ACC112 (cell line): ENCODE data around the gene ANKS3.

Experiments used
- H2AFZ ChIP-seq: fragments of 200-600 bp; sonication (generic); one replicate; pipeline ENCODE4 v1.6.0; 2017; ENCODE audit warnings: antibody characterized with exemption, low read length; ENCODE audit not compliant: unreplicated experiment
- H3K27ac ChIP-seq: fragments of 200-600 bp; sonication (generic); 2 replicates; pipeline ENCODE4 v1.5.1; 2014; ENCODE audit warnings: low read depth, mild to moderate bottlenecking, antibody characterized with exemption, low read length, moderate library complexity
- H3K27me3 ChIP-seq: fragments of 200-600 bp; sonication (generic); 2 replicates; pipeline ENCODE4 v1.6.1; 2014; ENCODE audit warnings: mild to moderate bottlenecking, antibody characterized with exemption, low read length, moderate library complexity, mixed read lengths; ENCODE audit not compliant: insufficient read depth
- H3K36me3 ChIP-seq: fragments of 200-600 bp; sonication (generic); 2 replicates; pipeline ENCODE4 v1.6.1; 2016; ENCODE audit warnings: mild to moderate bottlenecking, antibody characterized with exemption, low read length, moderate library complexity, mixed read lengths; ENCODE audit not compliant: insufficient read depth
- H3K4me1 ChIP-seq: fragments of 200-600 bp; sonication (generic); one replicate; pipeline ENCODE4 v1.6.1; 2016; ENCODE audit warnings: low read length, mixed read lengths; ENCODE audit not compliant: insufficient read depth, unreplicated experiment, control insufficient read depth
- H3K4me3 ChIP-seq: fragments of 200-600 bp; sonication (generic); 2 replicates; pipeline ENCODE4 v1.5.1; 2014; ENCODE audit warnings: mild to moderate bottlenecking, low read depth, low read length
- H3K79me2 ChIP-seq: fragments of 200-600 bp; sonication (generic); one replicate; pipeline ENCODE4 v1.6.0; 2016; ENCODE audit warnings: low read length; ENCODE audit not compliant: control insufficient read depth, unreplicated experiment, insufficient read depth

ANKS3 gene

GRCh38 chr16:4753227-4753626 lies 19.2 kb upstream of the ANKS3 start:
- H3K27me3 ChIP-seq, result no peaks in the 10 kb centered on the region
- peaks cover 20% of the 10 kb centered on the region for H3K36me3 ChIP-seq
- no peak overlapping the region for H3K27ac ChIP-seq
- no peak overlapping the region for H2AFZ ChIP-seq
- H3K4me1 ChIP-seq, result no peaks in the 10 kb centered on the region
- no peaks in the 10 kb centered on the region for H3K79me2 ChIP-seq
- no peak overlapping the region for H3K4me3 ChIP-seq

- no peaks in the 10 kb centered on the region for H3K79me2 ChIP-seq
- no peak overlapping the region for H3K27ac ChIP-seq
- no peaks in the 10 kb centered on the region for H3K27me3 ChIP-seq
- no peaks in the 10 kb centered on the region for H3K4me1 ChIP-seq
- H2AFZ ChIP-seq, result no peak overlapping the region
- no peak overlapping the region for H3K4me3 ChIP-seq
- H3K36me3 ChIP-seq, result peaks cover 20% of the 10 kb centered on the region
Observed at GRCh38 chr16:4752351-4753100, 18.5 kb upstream of the ANKS3 start.

- no peak overlapping the region for H3K27ac ChIP-seq
- H3K4me1 ChIP-seq, result no peaks in the 10 kb centered on the region
- H3K4me3 ChIP-seq, result no peak overlapping the region
- H2AFZ ChIP-seq, result no peak overlapping the region
- no peaks in the 10 kb centered on the region for H3K27me3 ChIP-seq
- peaks cover 14% of the 10 kb centered on the region for H3K36me3 ChIP-seq
- H3K79me2 ChIP-seq, result no peaks in the 10 kb centered on the region
Observed at GRCh38 chr16:4750896-4751295, 16.8 kb upstream of the ANKS3 start.

DNA sequence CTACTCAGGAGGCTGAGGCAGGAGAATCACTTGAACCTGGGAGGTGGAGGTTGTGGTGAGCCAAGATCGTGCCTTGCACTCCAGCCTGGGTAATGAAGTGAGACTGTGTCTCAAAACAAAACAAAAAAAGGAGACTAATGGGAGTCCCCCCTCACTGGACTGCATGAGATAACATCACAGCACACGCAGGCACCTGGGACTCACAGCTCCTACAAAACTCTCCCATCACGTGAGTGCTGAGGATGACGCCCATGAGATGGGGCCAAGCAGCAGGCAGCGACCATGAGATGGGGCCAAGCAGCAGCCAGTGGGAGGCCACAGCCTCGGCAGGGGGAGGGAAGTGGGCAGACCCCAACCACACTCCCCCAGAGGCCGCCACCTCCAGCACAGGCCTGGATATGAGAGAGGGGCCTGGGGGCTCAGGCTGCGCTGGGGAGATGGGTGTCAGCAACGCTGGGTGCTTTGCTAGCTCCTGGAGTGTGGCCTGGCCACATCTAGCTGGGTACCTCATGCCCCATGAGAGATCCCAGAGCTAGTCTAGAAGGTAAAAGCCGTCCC lies 15.7 kb upstream of the ANKS3 start:
- Histone ChIP-seq H3K4me3 (no peak overlapping the region), H3K4me1 (no peaks in the 10 kb centered on the region), H3K79me2 (no peaks in the 10 kb centered on the region), H3K27ac (no peak overlapping the region), H3K27me3 (no peaks in the 10 kb centered on the region), H3K36me3 (peaks cover 5% of the 10 kb centered on the region; the same call in 1 of the 2 replicates), H2AFZ (no peak overlapping the region)

DNA sequence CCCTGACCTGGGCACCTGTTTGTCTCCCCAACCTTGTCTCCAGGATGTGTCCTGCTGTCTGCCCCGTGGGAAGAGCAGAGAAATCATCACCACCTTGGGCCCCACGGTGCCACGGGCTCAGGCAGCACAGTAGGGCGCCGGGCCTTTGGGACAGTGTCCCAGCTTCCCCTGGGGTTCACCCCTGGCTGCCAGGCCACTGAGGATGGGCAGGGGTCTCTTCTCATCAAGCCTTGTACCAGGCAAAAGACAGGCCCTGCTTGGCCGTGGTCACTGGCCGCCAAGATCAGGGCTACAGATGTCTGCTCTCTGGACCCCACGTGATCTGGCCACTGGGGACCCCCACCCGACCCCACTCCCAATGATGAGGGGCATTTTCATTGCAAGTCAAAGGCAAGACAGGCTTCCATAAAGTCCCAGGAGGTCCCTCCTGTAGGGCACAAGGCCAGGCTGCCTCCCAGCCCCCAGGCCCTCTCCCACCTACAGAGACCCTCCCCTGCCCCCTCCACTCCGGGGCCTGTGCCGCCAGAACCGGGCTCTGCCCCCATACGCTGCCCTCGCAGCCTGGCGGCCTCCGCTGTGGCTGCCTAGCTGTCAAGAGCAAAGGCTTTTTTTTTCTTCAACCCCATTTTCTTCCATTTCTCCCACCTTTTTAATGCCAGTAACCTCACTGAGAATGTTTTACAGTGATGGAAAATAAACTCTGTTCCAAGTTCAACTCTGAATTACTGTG lies 14.8 kb upstream of the ANKS3 start:
- H3K4me1 ChIP-seq, result no peaks in the 10 kb centered on the region
- H3K27ac ChIP-seq, result no peak overlapping the region
- peaks cover 3% of the 10 kb centered on the region; the same call in 1 of the 2 replicates for H3K36me3 ChIP-seq

DNA sequence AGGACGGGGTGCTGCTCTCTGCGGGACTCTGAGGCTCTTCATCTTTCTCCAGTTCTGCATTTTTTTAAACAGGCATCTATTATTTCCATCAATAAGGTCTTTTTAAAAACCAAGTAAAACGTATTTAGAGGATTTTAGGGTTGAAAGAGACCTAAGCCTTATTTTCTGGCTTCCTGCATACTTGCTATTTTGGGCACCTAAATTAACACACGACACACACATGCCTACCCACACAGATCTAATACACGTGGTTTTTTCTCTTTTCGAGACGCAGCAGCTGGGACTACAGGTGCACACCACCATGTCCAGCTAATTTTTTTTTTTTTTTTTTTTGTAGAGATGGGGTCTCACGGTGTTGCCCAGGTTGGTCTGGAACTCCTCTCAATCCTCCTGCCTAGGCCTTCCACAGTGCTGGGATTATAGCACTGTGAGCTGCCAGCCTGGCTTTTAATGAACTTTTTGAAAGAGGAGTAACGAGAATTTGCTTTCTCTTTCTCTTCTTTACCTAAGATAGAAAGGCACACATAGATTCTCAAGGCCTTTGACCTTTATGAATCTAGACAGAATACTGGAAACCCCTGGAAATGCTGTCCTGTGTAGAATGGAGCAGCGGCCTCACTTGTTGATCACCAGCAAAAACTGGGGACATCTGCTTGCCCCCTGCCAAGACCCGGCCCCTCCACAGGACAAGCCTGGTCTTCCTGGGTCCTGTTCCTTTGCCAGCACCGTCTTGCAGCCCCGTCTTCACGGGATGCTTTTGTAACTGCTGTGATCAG lies 14.0 kb upstream of the ANKS3 start:
- Histone ChIP-seq H3K27ac (no peak overlapping the region), H3K36me3 (peaks cover 3% of the 10 kb centered on the region; the same call in 1 of the 2 replicates), H3K4me1 (no peaks in the 10 kb centered on the region), H3K79me2 (no peaks in the 10 kb centered on the region), H3K4me3 (no peak overlapping the region), H2AFZ (no peak overlapping the region), H3K27me3 (no peaks in the 10 kb centered on the region)

More for the DNA sequence above, 14.8 kb upstream of the ANKS3 start:
- Histone ChIP-seq H3K4me3 (no peak overlapping the region), H3K27me3 (no peaks in the 10 kb centered on the region), H2AFZ (no peak overlapping the region), H3K79me2 (no peaks in the 10 kb centered on the region)

DNA sequence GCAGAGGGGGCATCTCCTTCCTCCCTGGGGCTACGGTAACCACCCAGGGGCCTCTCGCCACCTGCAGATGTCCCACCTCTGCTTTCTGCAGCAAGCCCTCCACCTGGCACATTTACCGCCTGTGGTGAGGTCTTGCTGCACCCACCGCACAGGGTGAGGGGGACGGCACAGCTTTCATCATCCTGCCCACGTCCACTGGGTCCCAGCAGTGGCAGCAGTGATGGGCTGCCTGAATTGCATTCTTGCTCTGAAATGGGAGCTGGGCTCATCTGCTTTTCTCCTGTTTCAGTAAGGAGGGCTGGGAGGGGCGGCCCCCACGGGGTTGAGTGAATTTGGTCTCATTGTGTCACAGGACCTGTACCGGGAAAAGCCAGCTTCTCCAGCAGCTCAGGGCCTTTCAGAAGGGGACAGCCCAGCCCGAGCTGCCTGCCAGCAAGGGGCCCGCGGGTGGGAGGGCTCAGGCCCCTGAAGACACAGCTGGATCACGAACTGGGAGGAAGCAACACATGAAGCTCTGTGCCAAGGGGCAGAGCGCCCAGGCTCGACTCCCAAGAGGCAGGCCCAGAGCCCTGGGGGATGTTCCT lies 13.0 kb upstream of the ANKS3 start:
- no peaks in the 10 kb centered on the region for H3K79me2 ChIP-seq
- no peaks in the 10 kb centered on the region for H3K4me1 ChIP-seq
- no peaks in the 10 kb centered on the region for H3K27me3 ChIP-seq
- H3K4me3 ChIP-seq, result no peak overlapping the region
- peaks cover 3% of the 10 kb centered on the region; the same call in 1 of the 2 replicates for H3K36me3 ChIP-seq
- no peak overlapping the region for H2AFZ ChIP-seq
- H3K27ac ChIP-seq, result no peak overlapping the region

DNA sequence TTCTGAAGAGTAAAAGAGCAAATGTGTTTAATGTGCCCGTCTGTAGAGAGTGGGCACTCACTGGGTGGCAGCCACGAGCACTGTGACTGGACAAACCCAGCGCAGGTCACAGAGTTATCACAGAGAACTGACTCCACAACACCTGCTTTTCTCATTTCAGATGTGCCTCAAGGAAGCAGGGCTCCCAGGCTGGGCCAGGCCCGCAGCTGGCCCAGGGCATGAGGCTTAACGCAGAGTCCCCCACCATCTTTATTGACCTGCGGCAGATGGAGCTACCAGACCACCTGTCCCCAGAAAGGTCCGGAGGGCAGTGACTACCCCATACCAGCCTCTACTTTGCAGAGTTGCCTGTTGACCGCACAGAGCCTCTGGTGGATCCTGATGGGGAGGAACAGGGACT lies 12.1 kb upstream of the ANKS3 start:
- H3K4me1 ChIP-seq, result no peaks in the 10 kb centered on the region
- H3K36me3 ChIP-seq, result no peaks in the 10 kb centered on the region
- no peak overlapping the region for H2AFZ ChIP-seq
- H3K79me2 ChIP-seq, result no peaks in the 10 kb centered on the region
- H3K27me3 ChIP-seq, result no peaks in the 10 kb centered on the region
- H3K4me3 ChIP-seq, result no peak overlapping the region
- no peak overlapping the region for H3K27ac ChIP-seq

DNA sequence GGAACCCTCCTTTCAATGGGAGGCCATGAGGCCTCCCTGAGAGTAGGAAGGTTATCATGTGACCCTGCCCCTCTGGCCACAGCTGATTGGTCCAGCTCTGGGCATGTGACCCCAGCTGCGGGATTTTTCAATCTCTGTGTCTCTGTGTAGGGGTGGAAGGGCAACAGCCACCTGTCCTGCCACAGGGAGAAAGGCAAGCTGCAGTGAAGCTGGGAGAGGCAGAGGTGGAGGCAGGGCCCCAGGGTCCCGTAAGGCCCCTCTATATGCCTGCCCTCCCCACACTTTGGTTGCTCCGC lies 11.2 kb upstream of the ANKS3 start:
- H3K27ac ChIP-seq, result no peak overlapping the region
- no peaks in the 10 kb centered on the region for H3K79me2 ChIP-seq
- H3K4me3 ChIP-seq, result no peak overlapping the region
- no peaks in the 10 kb centered on the region for H3K36me3 ChIP-seq
- no peak overlapping the region for H2AFZ ChIP-seq
- H3K4me1 ChIP-seq, result no peaks in the 10 kb centered on the region
- H3K27me3 ChIP-seq, result no peaks in the 10 kb centered on the region

- H3K79me2 ChIP-seq, result no peaks in the 10 kb centered on the region
- no peak overlapping the region for H3K27ac ChIP-seq
- H2AFZ ChIP-seq, result no peak overlapping the region
- H3K36me3 ChIP-seq, result no peaks in the 10 kb centered on the region
- no peaks in the 10 kb centered on the region for H3K4me1 ChIP-seq
- no peak overlapping the region for H3K4me3 ChIP-seq
- H3K27me3 ChIP-seq, result no peaks in the 10 kb centered on the region
Observed at GRCh38 chr16:4744555-4745273, 10.6 kb upstream of the ANKS3 start.
